M059J (cell line): ENCODE results near the gene ACRV1. TPM values are rescaled to one million over a fixed set of nuclear protein-coding genes. Genes with fewer than 3 reads are reported as not detected.
"Not testable (repeated sequence)": the region's sequence is repeated elsewhere in the genome, so short reads cannot be mapped to it uniquely, and the experiment has no call there.

Experiments
- DNase-seq: peaks from one replicate; pipeline ENCODE4 v3.0.0-alpha.2; 2012; ENCODE audit warnings: low read depth
- total RNA-seq: library from RNA; depleted of rRNA; stranded (reverse); fragments of >200 nt; shearing (Covaris generic); gene quantifications from 2 replicates; pipeline ENCODE4 v1.2.3, GENCODE V29; 2014; rRNA removed

Gene ACRV1
- not detected in 2 replicates for total RNA-seq

DNA sequence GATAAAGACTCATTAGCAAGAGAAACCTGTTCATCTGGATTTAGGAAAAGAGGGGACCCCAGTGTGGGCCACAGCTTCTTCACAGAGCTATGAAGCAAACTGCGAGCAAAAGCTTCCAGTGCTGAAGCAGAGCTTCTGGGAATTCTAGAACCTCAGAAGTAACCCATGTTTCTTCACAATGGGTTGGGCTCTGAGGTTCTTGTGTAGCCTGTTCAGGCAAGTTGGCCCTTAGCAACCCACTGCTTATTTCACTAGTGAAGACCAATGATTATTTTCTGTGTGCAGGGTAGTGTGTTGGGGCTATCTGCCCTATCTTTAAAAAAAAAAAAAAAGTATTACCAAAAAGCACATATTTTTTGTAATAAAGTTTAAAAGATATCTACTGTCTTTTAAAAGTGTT, at the start of gene ACRV1:
ACRV1 (minus strand) TSS at position 101 of the 400 bp plus-strand sequence; CDS start at position 34, 67 bp downstream.
- no peak for DNase-seq

- no peak for DNase-seq
Measured at GRCh38 chr11:125728969-125729368, 48.3 kb upstream of the ACRV1 start.

- peak; percentile 40 for DNase-seq
Measured at GRCh38 chr11:125724125-125724524, 43.5 kb upstream of the ACRV1 start.

DNA sequence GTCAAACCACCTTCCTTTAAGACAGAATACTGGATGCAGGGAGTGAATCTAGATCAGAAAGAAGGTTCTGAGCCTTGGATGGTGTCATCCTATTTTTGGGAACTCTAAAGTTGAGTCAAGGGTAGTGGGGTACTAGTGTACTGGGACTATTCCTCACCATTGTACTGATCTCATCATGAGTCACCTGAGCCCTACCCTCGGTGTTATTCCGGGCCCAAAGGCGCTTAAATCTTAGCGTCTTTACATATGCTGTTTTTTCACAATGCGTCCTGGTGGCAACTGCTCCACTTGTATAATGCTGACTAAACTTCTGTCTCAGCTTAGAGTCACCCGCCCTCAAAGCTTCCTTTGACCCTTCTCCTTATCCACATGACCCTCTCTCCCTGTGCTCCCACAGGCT, 40.1 kb upstream of the ACRV1 start:
- peak; percentile 80 for DNase-seq

DNA sequence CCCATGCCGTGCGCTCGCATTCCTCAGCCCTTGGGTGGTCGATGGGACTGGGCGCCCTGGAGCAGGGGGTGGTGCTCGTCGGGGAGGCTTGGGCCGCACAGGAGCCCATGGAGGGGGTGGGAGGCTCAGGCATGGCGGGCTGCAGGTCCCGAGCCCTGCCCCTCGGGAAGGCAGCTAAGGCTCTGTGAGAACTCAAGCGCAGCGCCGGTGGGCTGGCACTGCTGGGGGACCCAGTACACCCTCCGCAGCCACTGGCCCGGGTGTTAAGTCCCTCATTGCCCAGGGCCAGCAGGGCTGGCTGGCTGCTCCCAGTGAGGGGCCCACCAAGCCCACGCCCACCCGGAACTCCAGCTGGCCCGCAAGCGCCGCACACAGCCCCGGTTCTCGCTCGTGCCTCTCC, 24.0 kb upstream of the ACRV1 start:
- DNase-seq = not testable (repeated sequence)

DNA sequence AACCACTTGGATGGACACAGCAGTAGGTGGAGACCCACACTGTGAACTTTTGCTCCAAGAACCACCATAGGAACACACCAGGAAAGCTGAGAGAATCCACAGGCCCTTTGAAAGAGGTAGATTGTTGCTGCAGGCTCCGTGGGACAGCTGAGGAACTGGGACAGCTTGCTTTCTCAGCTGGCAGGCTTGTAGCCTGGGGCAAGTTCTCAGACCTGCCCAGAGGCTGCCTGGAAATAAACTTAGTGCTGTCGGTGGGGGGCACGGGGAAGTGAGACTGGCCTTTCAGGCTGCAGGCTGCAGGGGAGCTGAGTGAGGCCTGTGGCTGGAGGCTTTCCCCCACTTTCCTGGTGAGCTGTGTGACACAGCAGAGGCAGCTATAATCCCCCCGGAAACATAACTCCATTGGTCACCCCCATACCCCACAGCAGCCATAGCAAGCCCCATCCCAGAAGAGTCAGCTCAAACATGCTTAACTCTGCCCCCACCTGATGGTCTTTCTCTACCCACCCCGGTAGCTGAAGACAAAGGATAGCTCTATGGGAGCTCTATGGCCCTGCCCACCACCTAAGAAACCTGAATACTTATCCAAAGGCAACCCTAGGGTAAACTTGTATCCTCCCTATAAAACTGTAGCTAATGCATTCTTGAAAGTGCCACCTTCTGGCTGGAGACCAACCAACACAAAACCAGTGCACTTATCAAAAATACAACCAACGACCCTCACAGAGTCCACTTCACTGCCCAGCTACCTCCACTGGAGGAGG, 21.4 kb upstream of the ACRV1 start:
- no peak for DNase-seq

GRCh38 chr11:125701018-125701610, 20.5 kb upstream of the ACRV1 start:
- no peak for DNase-seq

DNA sequence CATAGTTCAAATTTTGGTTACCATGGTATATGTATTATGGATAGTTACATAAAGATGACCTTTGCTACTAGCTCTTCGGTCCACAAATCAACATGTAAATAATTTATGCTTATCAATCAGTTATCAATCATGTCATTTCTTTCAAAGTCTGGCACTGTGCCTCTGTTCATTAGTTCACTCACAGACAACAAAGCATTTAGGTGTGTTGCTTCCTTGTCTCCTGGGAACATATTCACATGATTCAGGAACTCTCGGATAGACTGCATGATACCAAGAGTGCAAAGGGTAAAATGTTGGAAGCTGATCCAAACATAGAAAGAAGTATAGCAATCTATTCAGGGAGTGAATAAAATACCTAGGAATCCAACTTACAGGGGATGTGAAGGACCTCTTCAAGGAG, 14.3 kb upstream of the ACRV1 start:
- no peak for DNase-seq

DNA sequence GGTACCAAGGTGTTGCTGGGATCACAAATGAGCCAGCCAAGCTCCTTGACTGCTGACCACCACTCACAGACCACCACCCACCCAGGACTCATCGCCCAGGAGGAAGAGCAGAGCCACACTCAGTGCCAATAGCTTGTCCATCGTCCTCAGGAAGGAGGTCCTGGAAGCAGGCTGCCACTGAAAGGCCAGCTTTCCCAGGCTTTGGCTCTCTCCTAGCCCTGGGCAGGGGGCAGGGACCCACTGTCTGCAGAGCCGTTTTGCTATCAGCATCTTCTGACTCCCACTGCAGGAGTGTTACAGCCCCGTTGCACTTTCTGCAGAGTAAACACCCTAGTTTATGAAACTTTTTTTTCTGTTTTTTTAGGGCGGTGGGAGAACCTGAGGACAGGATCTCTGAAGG, 12.2 kb upstream of the ACRV1 start:
- no peak for DNase-seq

DNA sequence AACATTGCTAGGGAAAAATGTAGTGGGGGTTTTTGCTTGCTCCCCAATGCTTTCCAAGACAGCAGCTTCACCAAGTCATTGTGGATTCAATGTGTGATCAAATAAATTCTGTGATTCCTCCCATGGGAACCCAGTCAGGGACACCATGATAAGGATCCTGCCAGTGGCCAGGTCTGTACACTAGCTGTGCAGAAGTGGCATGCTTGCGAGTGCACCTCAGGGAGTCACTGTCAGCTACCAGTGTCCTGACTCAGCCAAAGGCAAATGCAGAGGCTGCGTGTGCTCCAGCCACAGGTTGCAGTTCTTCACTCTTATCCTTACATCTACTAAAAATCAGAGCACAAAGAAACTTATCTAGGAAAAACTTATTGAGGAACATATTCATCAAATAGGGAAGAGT, 9.4 kb upstream of the ACRV1 start:
- DNase-seq = no peak

DNA sequence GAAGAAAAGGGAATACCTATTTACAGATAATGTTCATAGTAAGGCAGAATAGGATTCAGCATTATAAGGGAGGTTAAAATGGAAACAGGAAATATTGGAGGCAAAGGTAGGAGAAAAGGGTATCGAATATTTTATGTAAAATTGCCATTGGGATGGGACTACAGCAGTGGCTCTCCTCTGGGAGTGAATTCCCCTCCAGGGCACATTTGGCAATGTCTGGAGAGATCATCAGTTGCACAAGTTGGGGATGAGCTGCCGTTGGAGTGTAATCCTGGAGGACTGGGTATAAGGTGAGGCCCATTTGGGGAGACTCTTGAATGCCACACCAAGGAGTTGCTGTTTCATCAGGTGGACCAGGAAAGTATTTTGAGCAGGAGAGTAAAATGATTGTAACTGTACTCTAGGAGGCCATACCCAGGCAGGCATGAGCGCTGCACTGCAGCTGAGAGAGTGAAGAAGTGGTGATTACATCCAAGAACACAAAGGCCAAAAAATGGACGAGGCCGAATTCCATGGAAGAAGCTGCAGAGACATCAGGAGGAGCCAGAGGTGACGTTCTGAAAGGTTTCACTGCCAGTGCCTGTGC, 8.7 kb upstream of the ACRV1 start:
- no peak for DNase-seq

DNA sequence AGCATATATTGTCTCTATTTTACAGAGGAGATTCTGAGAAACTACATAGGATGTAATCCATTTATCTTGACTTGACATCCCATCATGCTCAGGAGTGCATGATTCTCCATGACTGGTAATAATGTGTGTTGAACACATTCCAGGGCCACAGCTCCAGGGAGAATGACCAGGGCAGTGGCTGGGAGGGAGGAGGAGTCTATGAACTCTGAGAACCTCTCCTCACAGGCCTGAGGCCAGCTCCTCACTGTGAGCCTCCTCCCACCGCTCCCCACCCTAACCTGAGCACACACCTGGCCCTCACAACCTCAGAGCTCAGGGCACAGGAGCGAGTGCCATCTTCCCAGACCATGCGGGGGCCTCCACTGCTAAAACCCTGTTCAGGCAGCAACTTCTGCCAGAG, 8.0 kb upstream of the ACRV1 start:
- no peak for DNase-seq

DNA sequence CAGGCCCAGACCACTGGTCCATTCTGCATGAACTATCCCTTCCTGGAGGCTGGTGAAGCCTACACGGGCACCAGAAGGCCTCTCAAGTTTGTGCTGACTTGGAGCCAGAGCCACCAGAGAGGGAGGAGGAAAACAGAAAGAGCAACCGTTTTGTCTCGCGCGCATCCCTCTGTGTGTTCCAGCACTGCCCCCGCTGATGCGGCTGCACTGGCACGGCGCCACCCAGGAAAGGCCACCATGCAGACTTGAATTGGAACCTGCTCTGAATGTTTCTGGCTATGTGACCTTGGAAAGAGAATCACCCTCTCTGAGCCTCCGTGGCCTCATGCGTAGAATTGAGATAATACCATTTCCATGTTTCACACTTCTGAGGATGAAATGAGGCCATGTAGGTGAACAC, 7.4 kb upstream of the ACRV1 start:
- DNase-seq = no peak

GRCh38 chr11:125685228-125685627, 4.6 kb upstream of the ACRV1 start:
- no peak for DNase-seq

GRCh38 chr11:125679837-125680236, 810 bp downstream of the ACRV1 start:
- DNase-seq = no peak

DNA sequence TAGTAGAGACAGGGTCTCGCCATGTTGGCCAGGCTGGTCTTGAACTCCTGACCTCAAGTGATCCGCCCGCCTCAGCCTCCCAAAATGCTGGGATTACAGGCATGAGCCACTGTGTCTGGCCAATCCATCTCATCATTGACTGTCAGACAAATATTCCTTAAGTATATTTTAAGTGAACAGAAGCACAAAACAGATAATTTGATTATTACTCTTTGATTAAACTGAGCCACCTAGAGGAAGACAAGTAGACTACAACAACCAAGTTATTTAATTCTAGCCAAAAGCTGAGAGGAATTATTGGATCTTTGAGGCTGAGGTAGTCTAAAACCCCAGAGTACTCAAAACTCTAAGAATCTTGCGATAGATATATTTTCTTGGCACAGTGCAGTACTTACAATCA, 1.2 kb downstream of the ACRV1 start:
- no peak for DNase-seq

- DNase-seq = no peak
Measured at GRCh38 chr11:125675196-125675595, 5.5 kb downstream of the ACRV1 start.

DNA sequence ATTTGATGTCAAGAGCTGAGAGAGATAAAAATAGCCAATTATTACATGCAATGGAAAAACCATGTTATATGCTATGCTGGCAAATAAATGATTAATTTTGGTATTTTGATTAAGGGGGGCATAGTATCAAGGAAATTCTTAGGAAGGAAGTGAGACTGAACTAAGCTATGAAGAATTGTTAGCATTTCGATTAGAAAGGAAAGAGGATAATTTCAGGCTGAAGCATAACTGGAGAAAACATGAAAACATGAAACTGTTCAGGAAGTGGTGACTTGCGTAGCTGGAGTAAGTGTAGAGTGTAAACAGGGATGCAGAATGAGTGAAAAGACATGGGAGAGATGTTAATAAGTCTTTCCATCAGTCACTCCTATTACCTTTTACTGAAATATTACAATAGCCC, 6.4 kb downstream of the ACRV1 start:
- no peak for DNase-seq

DNA sequence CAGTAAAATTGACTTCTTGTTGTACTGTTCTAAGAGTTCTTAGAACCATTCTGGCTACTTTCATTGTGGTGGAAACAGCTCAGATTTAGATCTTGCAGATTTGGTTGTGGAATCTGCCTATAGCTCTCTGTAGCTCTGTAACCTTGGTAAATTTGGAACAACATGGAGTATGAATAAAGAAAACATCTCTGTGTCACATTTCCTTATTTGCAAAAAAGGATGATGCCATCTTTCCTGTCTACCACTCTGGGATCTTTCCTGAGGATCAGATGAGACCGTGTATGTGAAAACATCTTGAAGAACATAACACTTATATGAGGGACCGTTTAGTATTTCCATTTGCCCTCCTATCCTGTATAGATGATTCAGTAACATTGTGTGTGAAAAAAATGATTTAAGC, 9.1 kb downstream of the ACRV1 start:
- DNase-seq = no peak

- DNase-seq = no peak
Measured at GRCh38 chr11:125670172-125670571, 10.5 kb downstream of the ACRV1 start.

- DNase-seq = no peak
Measured at GRCh38 chr11:125667151-125667550, 13.5 kb downstream of the ACRV1 start.

DNA sequence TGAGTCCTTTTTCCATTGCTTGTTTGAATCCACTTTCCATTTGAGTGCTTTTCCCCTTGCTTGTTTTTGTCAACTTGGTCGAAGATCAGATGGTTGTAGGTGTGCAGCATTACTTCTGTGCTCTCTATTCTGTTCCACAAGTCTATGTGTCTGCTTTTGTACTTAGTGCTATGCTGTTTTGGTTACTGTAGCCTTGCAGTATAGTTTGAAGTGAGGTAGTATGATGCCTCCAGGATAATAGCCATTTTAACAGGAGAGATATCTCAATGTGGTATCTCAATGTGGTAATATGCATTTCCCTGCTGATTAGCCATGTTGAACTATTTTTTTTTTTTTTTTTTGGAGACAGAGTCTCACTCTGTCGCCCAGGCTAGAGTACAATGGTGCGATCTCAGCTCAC, 16.7 kb downstream of the ACRV1 start:
- peak; percentile 39 for DNase-seq

GRCh38 chr11:125662689-125663088, 18.0 kb downstream of the ACRV1 start:
- DNase-seq = no peak
